ENCODE data around the gene QARS1.

QARS1 gene

DNA sequence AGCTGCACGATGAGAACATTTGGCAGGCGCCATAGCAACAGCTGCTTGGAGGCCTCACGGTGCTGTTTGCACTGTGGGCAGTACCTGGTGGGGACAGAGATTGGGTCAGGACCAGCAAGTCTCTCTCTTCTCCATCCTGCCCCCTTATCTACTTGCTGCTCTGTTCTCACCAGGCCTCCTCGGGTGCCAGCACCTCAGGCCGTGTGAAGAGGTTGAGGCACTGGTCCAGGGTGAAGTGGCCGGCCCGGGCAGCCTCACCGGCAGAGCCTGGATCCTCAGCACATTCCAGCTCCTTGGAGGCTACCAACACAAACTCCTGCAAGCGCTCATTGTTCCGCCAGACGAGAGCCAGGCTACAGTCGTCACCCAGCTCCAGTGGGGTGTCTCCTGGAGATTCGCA, 6.2 kb upstream of the QARS1 start:
- H3K4me3 ChIP-seq (replicated peaks; ENCODE audit: low read depth, low read length): no peak overlapping the region

DNA sequence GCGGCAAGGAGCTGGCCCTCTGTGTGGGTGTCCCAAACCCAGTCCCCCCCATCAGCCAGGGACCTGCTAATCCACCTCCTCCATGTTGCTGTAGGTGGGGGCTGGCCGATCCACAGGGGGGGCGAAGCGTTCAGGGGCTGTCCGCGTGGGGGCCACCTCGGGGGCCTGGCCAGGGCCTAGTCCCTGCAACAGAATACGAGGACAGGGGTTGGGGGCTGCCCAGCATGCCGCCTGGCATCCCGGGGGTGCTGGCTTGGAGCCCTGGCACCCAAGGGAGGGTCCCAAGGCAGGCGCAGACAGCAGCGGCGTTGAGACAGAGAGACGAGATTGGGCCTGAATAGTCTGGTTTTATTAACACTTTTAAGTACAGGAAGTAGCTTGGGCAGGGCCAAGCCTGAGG, 3.8 kb upstream of the QARS1 start:
- DNase-seq (ENCODE audit: low read depth): no peak
- no peak overlapping the region for H3K4me3 ChIP-seq (replicated peaks; ENCODE audit: low read depth, low read length)
- TF ChIP-seq, protein P1, sequence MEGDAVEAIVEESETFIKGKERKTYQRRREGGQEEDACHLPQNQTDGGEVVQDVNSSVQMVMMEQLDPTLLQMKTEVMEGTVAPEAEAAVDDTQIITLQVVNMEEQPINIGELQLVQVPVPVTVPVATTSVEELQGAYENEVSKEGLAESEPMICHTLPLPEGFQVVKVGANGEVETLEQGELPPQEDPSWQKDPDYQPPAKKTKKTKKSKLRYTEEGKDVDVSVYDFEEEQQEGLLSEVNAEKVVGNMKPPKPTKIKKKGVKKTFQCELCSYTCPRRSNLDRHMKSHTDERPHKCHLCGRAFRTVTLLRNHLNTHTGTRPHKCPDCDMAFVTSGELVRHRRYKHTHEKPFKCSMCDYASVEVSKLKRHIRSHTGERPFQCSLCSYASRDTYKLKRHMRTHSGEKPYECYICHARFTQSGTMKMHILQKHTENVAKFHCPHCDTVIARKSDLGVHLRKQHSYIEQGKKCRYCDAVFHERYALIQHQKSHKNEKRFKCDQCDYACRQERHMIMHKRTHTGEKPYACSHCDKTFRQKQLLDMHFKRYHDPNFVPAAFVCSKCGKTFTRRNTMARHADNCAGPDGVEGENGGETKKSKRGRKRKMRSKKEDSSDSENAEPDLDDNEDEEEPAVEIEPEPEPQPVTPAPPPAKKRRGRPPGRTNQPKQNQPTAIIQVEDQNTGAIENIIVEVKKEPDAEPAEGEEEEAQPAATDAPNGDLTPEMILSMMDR (IDR thresholded peaks at IDR 0.05; ENCODE audit: low read length, missing control alignments): no peak

More for the DNA sequence above, 6.2 kb upstream of the QARS1 start:
- no peak for DNase-seq (ENCODE audit: low read depth)
- TF ChIP-seq, protein P1 (IDR thresholded peaks at IDR 0.05; ENCODE audit: low read length, missing control alignments): no peak

DNA sequence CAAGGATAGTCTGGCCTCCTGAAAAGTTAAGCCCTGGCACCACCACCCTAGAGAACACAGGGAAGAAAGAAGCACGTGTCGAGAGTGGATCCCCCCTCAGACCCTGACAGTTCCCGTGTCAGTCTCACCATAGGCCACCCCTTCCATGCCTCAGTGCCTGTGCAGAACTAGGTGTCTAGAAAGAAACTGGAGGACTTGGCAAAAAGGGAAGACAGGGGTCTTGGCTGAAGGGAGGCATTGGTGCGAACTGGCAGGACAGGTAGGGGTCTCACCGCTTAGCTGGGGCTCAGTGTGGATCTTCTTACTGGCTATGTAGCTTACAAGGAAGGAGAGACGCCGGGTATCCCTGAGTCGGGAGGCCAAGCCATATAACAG, 518 bp downstream of the QARS1 start:
- peak overlapping the region; percentile 75 for H3K4me3 ChIP-seq (replicated peaks; ENCODE audit: low read depth, low read length)
- no peak for DNase-seq (ENCODE audit: low read depth)
- TF ChIP-seq, protein P1 (IDR thresholded peaks at IDR 0.05; ENCODE audit: low read length, missing control alignments): no peak

DNA sequence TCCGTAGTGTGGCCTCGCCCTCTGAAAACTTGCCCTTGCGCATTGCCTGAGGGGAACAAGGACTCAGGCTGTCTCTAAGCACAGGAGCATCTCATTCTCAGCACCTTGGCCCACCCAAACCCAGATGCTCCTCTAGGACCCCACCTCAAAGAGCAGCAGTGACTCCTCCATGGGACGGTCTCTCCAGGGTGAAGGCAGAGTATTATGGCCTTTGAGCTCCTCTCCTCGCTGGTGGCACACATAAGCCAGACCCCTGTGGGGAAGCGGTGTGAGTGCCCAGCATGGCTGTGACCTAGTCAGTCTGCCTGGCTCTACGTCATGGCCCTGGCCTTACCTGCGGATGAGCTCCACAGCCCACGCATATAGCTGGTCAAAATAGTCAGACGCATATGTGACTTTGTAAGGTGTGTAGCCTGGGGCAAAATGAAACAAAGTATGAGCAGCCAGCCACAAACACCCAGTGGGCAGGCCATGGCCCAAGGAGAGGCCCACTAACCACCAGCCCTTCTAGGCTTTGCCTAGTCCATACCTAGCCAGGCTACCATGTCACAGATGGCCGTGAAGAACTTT, 4.4 kb downstream of the QARS1 start:
- TF ChIP-seq, protein P1 (IDR thresholded peaks at IDR 0.05; ENCODE audit: low read length, missing control alignments): no peak
- no peak for DNase-seq (ENCODE audit: low read depth)
- no peak overlapping the region for H3K4me3 ChIP-seq (replicated peaks; ENCODE audit: low read depth, low read length)

DNA sequence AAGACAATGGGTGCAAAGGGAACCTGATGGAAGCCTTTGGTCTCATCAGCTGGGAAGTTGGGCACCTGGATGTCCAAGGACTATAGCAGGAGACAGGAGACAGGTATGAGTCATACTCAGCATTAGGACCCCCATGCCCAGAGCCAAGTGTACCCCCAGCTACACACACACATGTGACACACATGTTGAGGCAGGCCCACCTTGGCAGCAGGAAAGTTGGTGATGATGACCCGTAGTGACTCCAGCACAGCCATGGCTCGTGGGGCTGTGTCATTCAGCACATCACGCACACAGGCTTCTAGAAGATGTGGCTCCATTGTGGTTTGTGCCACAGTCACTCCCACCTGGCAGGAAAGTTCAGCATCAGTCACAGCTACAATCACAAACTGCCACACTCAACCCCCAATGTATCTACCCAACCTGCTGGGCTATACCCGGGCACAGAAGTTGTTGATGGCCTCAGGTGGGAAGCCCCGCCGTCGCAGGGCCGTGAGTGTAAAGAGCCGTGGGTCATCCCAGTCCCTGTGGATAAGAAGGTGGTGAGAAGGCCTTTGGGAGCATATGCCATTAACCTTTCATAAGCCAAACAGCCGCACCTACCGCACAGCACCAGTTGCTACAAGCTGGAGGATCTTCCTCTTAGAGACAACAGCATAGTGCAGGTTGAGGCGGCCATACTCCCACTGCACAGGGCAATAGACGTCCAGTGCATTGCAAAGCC, 5.5 kb downstream of the QARS1 start:
- TF ChIP-seq, protein P1 (IDR thresholded peaks at IDR 0.05; ENCODE audit: low read length, missing control alignments): no peak
- no peak overlapping the region for H3K4me3 ChIP-seq (replicated peaks; ENCODE audit: low read depth, low read length)
- no peak for DNase-seq (ENCODE audit: low read depth)

DNA sequence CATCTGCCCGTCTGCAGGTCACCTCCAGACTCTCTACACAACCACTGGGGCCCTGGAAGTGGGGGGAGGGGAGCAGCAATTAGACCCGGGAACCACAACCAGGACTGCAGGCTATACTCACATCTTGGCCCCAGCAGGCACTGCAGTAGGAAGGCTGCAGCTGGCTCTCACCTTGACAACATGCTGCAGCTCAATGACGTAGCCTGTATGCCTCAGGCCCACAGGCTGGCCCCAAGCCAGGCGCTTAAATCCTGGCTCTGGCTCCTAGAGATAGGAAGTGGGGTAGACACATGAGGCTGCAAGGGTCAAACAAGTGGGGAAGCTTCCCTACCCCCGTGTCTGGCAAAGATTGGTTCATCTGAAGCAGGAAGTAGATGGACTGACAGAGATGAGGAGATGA, 6.1 kb downstream of the QARS1 start:
- DNase-seq (ENCODE audit: low read depth): no peak
- TF ChIP-seq, protein P1 (IDR thresholded peaks at IDR 0.05; ENCODE audit: low read length, missing control alignments): no peak
- H3K4me3 ChIP-seq (replicated peaks; ENCODE audit: low read depth, low read length): no peak overlapping the region
